ENCODE data around the gene KIFAP3. TPM values are rescaled to one million over a fixed set of nuclear protein-coding genes. Genes with fewer than 3 reads are reported as not detected.
"Not testable (repeated sequence)": the region's sequence is repeated elsewhere in the genome, so short reads cannot be mapped to it uniquely, and the experiment has no call there.

KIFAP3 gene
- polyA plus RNA-seq, 4 donors: 10.5 to 20.7 (median 14.6) TPM

- Histone ChIP-seq H3K9me3 (ENCODE audit: control insufficient read depth in 2 of 2, insufficient read depth in 1 of 2, low read depth in 1 of 2, low read length in 1 of 2) (peaks cover under 1 to 1% of the 10 kb centered on the region in 2 donors), H3K4me3 (ENCODE audit: low read depth in 1 of 3, low read length in 3 of 3) (peak overlapping the region; percentile 27 to 88 (median 83)), H3K27ac (ENCODE audit: low read depth in 1 of 3, low read length in 2 of 3) (peak overlapping the region; percentile 73 to 95 (median 85)), H3K4me1 (ENCODE audit: control insufficient read depth in 3 of 3, insufficient read depth in 2 of 3, low read depth in 1 of 3, low read length in 2 of 3) (peaks cover 0 to 4% (median 1%) of the 10 kb centered on the region in 3 donors), H3K27me3 (ENCODE audit: control insufficient read depth in 3 of 3, insufficient read depth in 3 of 3, low read length in 3 of 3) (no peaks in the 10 kb centered on the region), H3K36me3 (ENCODE audit: control insufficient read depth in 3 of 3, insufficient read depth in 2 of 3, low read depth in 1 of 3, low read length in 3 of 3) (no peaks in the 10 kb centered on the region)
- WGBS, 3 donors: 19 to 20% (median 20%) methylated on average over 8 of the region's 8 CpGs
- FAIRE-seq (no peak), DNase-seq (no peak)
Observed at GRCh38 chr1:170073893-170074249, 624 bp downstream of the KIFAP3 start.

- H3K4me1 ChIP-seq (ENCODE audit: control insufficient read depth in 3 of 3, insufficient read depth in 2 of 3, low read depth in 1 of 3, low read length in 2 of 3): peaks cover 0 to 4% (median 3%) of the 10 kb centered on the region in 3 donors
- DNase-seq: no peak
- peaks cover 0 to 1% of the 10 kb centered on the region in 2 donors for H3K9me3 ChIP-seq (ENCODE audit: control insufficient read depth in 2 of 2, insufficient read depth in 1 of 2, low read depth in 1 of 2, low read length in 1 of 2)
- no peaks in the 10 kb centered on the region for H3K36me3 ChIP-seq (ENCODE audit: control insufficient read depth in 3 of 3, insufficient read depth in 2 of 3, low read depth in 1 of 3, low read length in 3 of 3)
- no peak overlapping the region for H3K27ac ChIP-seq (ENCODE audit: low read depth in 1 of 3, low read length in 2 of 3)
- 94 to 97% (median 96%) methylated on average over 1 of the region's 1 CpG for WGBS, 3 donors
- FAIRE-seq: no peak
- H3K27me3 ChIP-seq (ENCODE audit: control insufficient read depth in 3 of 3, insufficient read depth in 3 of 3, low read length in 3 of 3): no peaks in the 10 kb centered on the region
- H3K4me3 ChIP-seq (ENCODE audit: low read depth in 1 of 3, low read length in 3 of 3): no peak overlapping the region
Observed at GRCh38 chr1:170071378-170071777, 3.1 kb downstream of the KIFAP3 start.

- Histone ChIP-seq H3K36me3 (ENCODE audit: control insufficient read depth in 3 of 3, insufficient read depth in 2 of 3, low read depth in 1 of 3, low read length in 3 of 3) (no peaks in the 10 kb centered on the region), H3K27ac (ENCODE audit: low read depth in 1 of 3, low read length in 2 of 3) (no peak overlapping the region), H3K4me3 (ENCODE audit: low read depth in 1 of 3, low read length in 3 of 3) (no peak overlapping the region), H3K9me3 (ENCODE audit: control insufficient read depth in 2 of 2, insufficient read depth in 1 of 2, low read depth in 1 of 2, low read length in 1 of 2) (peaks cover 0 to 1% of the 10 kb centered on the region in 2 donors), H3K27me3 (ENCODE audit: control insufficient read depth in 3 of 3, insufficient read depth in 3 of 3, low read length in 3 of 3) (no peaks in the 10 kb centered on the region), H3K4me1 (ENCODE audit: control insufficient read depth in 3 of 3, insufficient read depth in 2 of 3, low read depth in 1 of 3, low read length in 2 of 3) (peaks cover 0 to 4% (median 3%) of the 10 kb centered on the region in 3 donors)
- no peak for DNase-seq
- peak; percentile 80 for FAIRE-seq
Observed at GRCh38 chr1:170068923-170069322, 5.6 kb downstream of the KIFAP3 start.

GRCh38 chr1:170067253-170067819, 7.2 kb downstream of the KIFAP3 start:
- FAIRE-seq (no peak), DNase-seq (peak; percentile 9 to 51)
- no peak overlapping the region for H3K27ac ChIP-seq (ENCODE audit: low read depth in 1 of 3, low read length in 2 of 3)
- 26 to 55% (median 38%) methylated on average over 3 of the region's 3 CpGs for WGBS, 3 donors
- peaks cover 0 to 7% (median 2%) of the 10 kb centered on the region in 3 donors for H3K4me1 ChIP-seq (ENCODE audit: control insufficient read depth in 3 of 3, insufficient read depth in 2 of 3, low read depth in 1 of 3, low read length in 2 of 3)
- no peaks in the 10 kb centered on the region for H3K27me3 ChIP-seq (ENCODE audit: control insufficient read depth in 3 of 3, insufficient read depth in 3 of 3, low read length in 3 of 3)
- peaks cover 1 to 3% of the 10 kb centered on the region in 2 donors for H3K9me3 ChIP-seq (ENCODE audit: control insufficient read depth in 2 of 2, insufficient read depth in 1 of 2, low read depth in 1 of 2, low read length in 1 of 2)
- no peak overlapping the region for H3K4me3 ChIP-seq (ENCODE audit: low read depth in 1 of 3, low read length in 3 of 3)
- no peaks in the 10 kb centered on the region for H3K36me3 ChIP-seq (ENCODE audit: control insufficient read depth in 3 of 3, insufficient read depth in 2 of 3, low read depth in 1 of 3, low read length in 3 of 3)

- WGBS, 3 donors: 89 to 100% (median 94%) methylated on average over 1 of the region's 1 CpG
Observed at GRCh38 chr1:170064821-170065220, 9.7 kb downstream of the KIFAP3 start.

GRCh38 chr1:170063109-170063826, 11.2 kb downstream of the KIFAP3 start:
- 78 to 89% (median 89%) methylated on average over 5 of the region's 5 CpGs for WGBS, 3 donors
- Histone ChIP-seq H3K4me3 (ENCODE audit: low read depth in 1 of 3, low read length in 3 of 3) (no peak overlapping the region), H3K27ac (ENCODE audit: low read depth in 1 of 3, low read length in 2 of 3) (no peak overlapping the region), H3K27me3 (ENCODE audit: control insufficient read depth in 3 of 3, insufficient read depth in 3 of 3, low read length in 3 of 3) (no peaks in the 10 kb centered on the region), H3K36me3 (ENCODE audit: control insufficient read depth in 3 of 3, insufficient read depth in 2 of 3, low read depth in 1 of 3, low read length in 3 of 3) (no peaks in the 10 kb centered on the region), H3K9me3 (ENCODE audit: control insufficient read depth in 2 of 2, insufficient read depth in 1 of 2, low read depth in 1 of 2, low read length in 1 of 2) (peaks cover 0 to 3% of the 10 kb centered on the region in 2 donors), H3K4me1 (ENCODE audit: control insufficient read depth in 3 of 3, insufficient read depth in 2 of 3, low read depth in 1 of 3, low read length in 2 of 3) (peaks cover 0 to 3% (median 2%) of the 10 kb centered on the region in 3 donors)
- DNase-seq: peak in 1 of 2 donors; percentile 41
- FAIRE-seq: no peak

More at GRCh38 chr1:170064821-170065220, 9.7 kb downstream of the KIFAP3 start:
- Histone ChIP-seq H3K4me3 (ENCODE audit: low read depth in 1 of 3, low read length in 3 of 3) (no peak overlapping the region), H3K27ac (ENCODE audit: low read depth in 1 of 3, low read length in 2 of 3) (no peak overlapping the region), H3K4me1 (ENCODE audit: control insufficient read depth in 3 of 3, insufficient read depth in 2 of 3, low read depth in 1 of 3, low read length in 2 of 3) (peaks cover 0 to 3% (median 2%) of the 10 kb centered on the region in 3 donors), H3K36me3 (ENCODE audit: control insufficient read depth in 3 of 3, insufficient read depth in 2 of 3, low read depth in 1 of 3, low read length in 3 of 3) (no peaks in the 10 kb centered on the region), H3K9me3 (ENCODE audit: control insufficient read depth in 2 of 2, insufficient read depth in 1 of 2, low read depth in 1 of 2, low read length in 1 of 2) (peaks cover 0 to 3% of the 10 kb centered on the region in 2 donors), H3K27me3 (ENCODE audit: control insufficient read depth in 3 of 3, insufficient read depth in 3 of 3, low read length in 3 of 3) (no peaks in the 10 kb centered on the region)
- DNase-seq: no peak
- peak; percentile 33 for FAIRE-seq

GRCh38 chr1:170061676-170062075, 12.8 kb downstream of the KIFAP3 start:
- WGBS, 3 donors: 93 to 99% (median 96%) methylated on average over 4 of the region's 4 CpGs
- not testable (repeated sequence) for H3K4me1 ChIP-seq (ENCODE audit: control insufficient read depth in 3 of 3, insufficient read depth in 2 of 3, low read depth in 1 of 3, low read length in 2 of 3); FAIRE-seq; H3K27me3 ChIP-seq (ENCODE audit: control insufficient read depth in 3 of 3, insufficient read depth in 3 of 3, low read length in 3 of 3); DNase-seq; H3K27ac ChIP-seq (ENCODE audit: low read depth in 1 of 3, low read length in 2 of 3); H3K4me3 ChIP-seq (ENCODE audit: low read depth in 1 of 3, low read length in 3 of 3); H3K9me3 ChIP-seq (ENCODE audit: control insufficient read depth in 2 of 2, insufficient read depth in 1 of 2, low read depth in 1 of 2, low read length in 1 of 2); H3K36me3 ChIP-seq (ENCODE audit: control insufficient read depth in 3 of 3, insufficient read depth in 2 of 3, low read depth in 1 of 3, low read length in 3 of 3)

GRCh38 chr1:170060015-170060520, 14.4 kb downstream of the KIFAP3 start:
- H3K4me1 ChIP-seq (ENCODE audit: control insufficient read depth in 3 of 3, insufficient read depth in 2 of 3, low read depth in 1 of 3, low read length in 2 of 3); H3K27ac ChIP-seq (ENCODE audit: low read depth in 1 of 3, low read length in 2 of 3); H3K9me3 ChIP-seq (ENCODE audit: control insufficient read depth in 2 of 2, insufficient read depth in 1 of 2, low read depth in 1 of 2, low read length in 1 of 2); DNase-seq; H3K36me3 ChIP-seq (ENCODE audit: control insufficient read depth in 3 of 3, insufficient read depth in 2 of 3, low read depth in 1 of 3, low read length in 3 of 3); H3K4me3 ChIP-seq (ENCODE audit: low read depth in 1 of 3, low read length in 3 of 3); H3K27me3 ChIP-seq (ENCODE audit: control insufficient read depth in 3 of 3, insufficient read depth in 3 of 3, low read length in 3 of 3); FAIRE-seq: not testable (repeated sequence)
- 79 to 83% (median 81%) methylated on average over 2 to 3 of the region's 3 CpGs for WGBS, 3 donors
